SU-DHL-6 (cell line): Measurements from ENCODE around the gene PGAM2.

ENCODE experiments used
- H2AFZ ChIP-seq: fragments of 200-600 bp; sonication (generic); 2 replicates; pipeline ENCODE4 v1.6.1; 2014; ENCODE audit warnings: low read depth, mild to moderate bottlenecking, moderate library complexity, mixed read lengths, antibody characterized with exemption, low read length; ENCODE audit not compliant: severe bottlenecking
- H3F3A ChIP-seq: fragments of 200-600 bp; shearing (Covaris generic); 2 replicates; pipeline ENCODE4 v1.6.0; 2016; ENCODE audit warnings: antibody characterized with exemption, mild to moderate bottlenecking; ENCODE audit not compliant: insufficient read depth
- H3K27ac ChIP-seq: fragments of 200-600 bp; sonication (generic); 2 replicates; pipeline ENCODE4 v1.5.1; 2016; ENCODE audit warnings: low read depth, mild to moderate bottlenecking, low read length, moderate library complexity, mixed read lengths
- H3K27me3 ChIP-seq: fragments of 200-600 bp; sonication (generic), shearing (Covaris generic); 2 replicates; pipeline ENCODE4 v1.6.0; 2014; ENCODE audit warnings: mild to moderate bottlenecking, low read length
- H3K36me3 ChIP-seq: fragments of 200-600 bp; sonication (generic); 2 replicates; pipeline ENCODE4 v1.6.1; 2014; ENCODE audit warnings: mild to moderate bottlenecking, low read length, mixed read lengths
- H3K4me2 ChIP-seq: fragments of 300-600, 200-600 bp; shearing (Covaris generic), sonication (generic); 2 replicates; pipeline ENCODE4 v1.6.0; 2014; ENCODE audit warnings: low read length, low read depth, mild to moderate bottlenecking; ENCODE audit not compliant: poor library complexity, severe bottlenecking
- H3K4me3 ChIP-seq: fragments of 200-600 bp; sonication (generic); 2 replicates; pipeline ENCODE4 v1.5.1; 2014; ENCODE audit warnings: antibody characterized with exemption, low read length, mild to moderate bottlenecking, mixed read lengths; ENCODE audit not compliant: insufficient read depth, poor library complexity, severe bottlenecking
- H3K79me2 ChIP-seq: fragments of 200-600 bp; sonication (generic); 2 replicates; pipeline ENCODE4 v1.6.1; 2014; ENCODE audit warnings: mild to moderate bottlenecking, low read length, moderate library complexity; ENCODE audit not compliant: insufficient read depth
- H3K9ac ChIP-seq: fragments of 200-600 bp; sonication (generic); 2 replicates; pipeline ENCODE4 v1.7.0; 2014; ENCODE audit warnings: mild to moderate bottlenecking, low read length
- H3K9me2 ChIP-seq: fragments of 200-600 bp; sonication (generic); replicated peaks from 2 replicates; pipeline ENCODE4 v1.6.1; 2014; ENCODE audit warnings: low read length; ENCODE audit not compliant: insufficient read depth
- H3K9me3 ChIP-seq: fragments of 200-600 bp; sonication (generic); 2 replicates; pipeline ENCODE4 v1.6.1; 2014; ENCODE audit warnings: low read length, mixed read lengths; ENCODE audit not compliant: insufficient read depth
- H4K20me1 ChIP-seq: fragments of 200-600 bp; sonication (generic); 2 replicates; pipeline ENCODE4 v1.6.1; 2014; ENCODE audit warnings: low read depth, mild to moderate bottlenecking, antibody characterized with exemption, low read length, moderate library complexity, mixed read lengths
- CTCF ChIP-seq: fragments of 200-600 bp; sonication (generic); IDR thresholded peaks from one replicate; pipeline ENCODE4 v1.5.1; 2017; ENCODE audit warnings: antibody characterized with exemption, mild to moderate bottlenecking, low read length, moderate library complexity; ENCODE audit not compliant: insufficient read depth, poor library complexity, severe bottlenecking
- EZH2phosphoT487 ChIP-seq: fragments of 200-600 bp; sonication (generic), shearing (Covaris generic); conservative IDR thresholded peaks from 2 replicates; pipeline ENCODE4 v1.6.1; 2018; ENCODE audit warnings: mild to moderate bottlenecking, antibody characterized with exemption, low read length, moderate library complexity, mixed read lengths

PGAM2 gene

DNA sequence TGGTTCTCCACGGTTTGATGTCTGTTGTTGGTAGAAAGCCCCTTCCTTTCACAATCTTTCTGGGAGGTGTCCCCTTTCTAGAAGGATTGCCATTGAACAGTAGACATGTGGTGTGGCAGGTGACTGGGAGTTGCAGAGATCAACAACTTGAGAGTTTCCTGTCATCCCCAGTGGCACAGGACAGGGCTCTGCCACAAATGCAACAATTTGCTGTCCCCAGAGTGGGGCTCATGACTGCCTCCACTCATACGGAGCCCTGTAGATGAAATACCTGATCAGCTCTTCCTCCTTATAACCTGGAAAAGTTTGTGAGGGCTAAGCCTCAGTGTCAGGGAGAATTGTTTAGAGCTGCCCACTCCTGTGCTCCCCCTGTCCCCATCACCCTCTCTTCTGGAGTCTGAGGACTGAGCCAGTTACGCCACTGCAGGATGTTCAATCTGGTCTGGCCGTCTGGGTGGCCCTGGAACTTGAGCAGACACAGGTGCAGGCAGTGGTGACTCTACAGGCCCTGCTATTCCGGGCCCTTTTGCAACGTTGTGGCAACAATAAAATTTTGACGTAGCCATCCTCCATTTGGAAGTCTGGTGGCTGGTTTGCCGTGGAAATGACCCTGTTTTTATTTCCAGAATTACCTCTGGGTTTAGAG lies 14.3 kb downstream of the PGAM2 start:
- H3K9me3 ChIP-seq: no peaks in the 10 kb centered on the region
- H2AFZ ChIP-seq: no peak overlapping the region
- peaks cover 10% of the 10 kb centered on the region; the same call in 1 of the 2 replicates for H3F3A ChIP-seq
- TF ChIP-seq EZH2phosphoT487 (no peak), CTCF (no peak)
- H3K9ac ChIP-seq: no peak overlapping the region
- no peaks in the 10 kb centered on the region for H3K27me3 ChIP-seq
- H3K4me3 ChIP-seq: no peak overlapping the region
- peaks cover 17% of the 10 kb centered on the region; the same call in 1 of the 2 replicates for H4K20me1 ChIP-seq
- H3K27ac ChIP-seq: no peak overlapping the region
- peaks cover 23% of the 10 kb centered on the region; the same call in 1 of the 2 replicates for H3K36me3 ChIP-seq
- H3K4me2 ChIP-seq: no peak overlapping the region
- H3K79me2 ChIP-seq: peaks cover 65% of the 10 kb centered on the region
- H3K9me2 ChIP-seq: no peaks in the 10 kb centered on the region

- Histone ChIP-seq H3K9ac (no peak overlapping the region), H3K36me3 (peaks cover 23% of the 10 kb centered on the region; the same call in 1 of the 2 replicates), H3K4me2 (no peak overlapping the region), H4K20me1 (peaks cover 17% of the 10 kb centered on the region; the same call in 1 of the 2 replicates), H3K9me2 (no peaks in the 10 kb centered on the region), H3K79me2 (peaks cover 71% of the 10 kb centered on the region), H3K27me3 (no peaks in the 10 kb centered on the region), H3K27ac (no peak overlapping the region), H2AFZ (no peak overlapping the region), H3F3A (peaks cover 17% of the 10 kb centered on the region), H3K4me3 (no peak overlapping the region), H3K9me3 (no peaks in the 10 kb centered on the region)
- TF ChIP-seq CTCF (no peak), EZH2phosphoT487 (no peak)
Measured at GRCh38 chr7:44050121-44050914, 15.0 kb downstream of the PGAM2 start.

DNA sequence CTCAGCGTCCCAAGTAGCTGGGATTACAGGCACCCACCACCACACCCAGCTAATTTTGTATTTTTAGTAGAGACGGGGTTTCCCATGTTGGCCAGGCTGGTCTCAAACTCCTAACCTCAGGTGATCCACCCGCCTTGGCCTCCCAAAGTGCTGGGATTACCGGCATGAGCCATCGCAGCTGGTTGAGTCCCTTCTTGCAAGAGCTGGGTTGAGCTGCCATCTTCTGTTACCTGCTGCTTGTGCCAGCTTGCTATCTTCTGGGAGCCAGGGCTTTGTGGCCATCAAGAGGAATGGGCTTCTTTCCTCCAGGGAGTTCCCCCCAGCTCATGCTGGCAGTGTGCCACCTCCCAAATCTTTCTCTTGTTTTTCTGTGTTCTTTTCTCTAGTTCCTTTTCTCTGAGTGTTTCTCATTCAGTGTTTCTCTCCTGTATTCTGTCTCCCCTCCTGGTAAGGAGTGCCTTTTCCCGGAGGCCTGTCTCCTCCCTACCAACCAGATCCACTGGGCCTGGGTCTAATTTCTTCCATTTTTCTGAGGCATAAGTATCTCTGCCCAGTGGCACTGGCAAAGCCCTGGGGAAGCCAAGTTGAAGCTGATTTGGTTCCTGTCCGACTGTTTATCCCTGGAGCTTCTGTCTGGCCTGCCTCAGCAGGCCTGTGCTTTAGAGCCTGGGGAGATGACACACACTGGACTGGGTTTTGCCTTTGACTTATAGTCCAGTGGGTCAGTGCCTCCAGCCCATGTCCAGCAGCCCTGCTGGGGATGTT lies 17.2 kb downstream of the PGAM2 start:
- Histone ChIP-seq H3K9me3 (no peaks in the 10 kb centered on the region), H4K20me1 (peaks cover 17% of the 10 kb centered on the region; the same call in 1 of the 2 replicates), H3K27ac (no peak overlapping the region), H3K79me2 (peaks cover 69% of the 10 kb centered on the region), H3K27me3 (no peaks in the 10 kb centered on the region), H3K9me2 (no peaks in the 10 kb centered on the region), H3K9ac (no peak overlapping the region), H3K36me3 (peaks cover 10% of the 10 kb centered on the region; the same call in 1 of the 2 replicates), H3K4me3 (no peak overlapping the region), H3F3A (peaks cover 27% of the 10 kb centered on the region), H3K4me2 (no peak overlapping the region), H2AFZ (no peak overlapping the region)
- TF ChIP-seq EZH2phosphoT487 (no peak), CTCF (no peak)
